Measurements from ENCODE around the gene DDX4. TPM values are rescaled to one million over a fixed set of nuclear protein-coding genes. Genes with fewer than 3 reads are reported as not detected.
"Not testable (repeated sequence)": the region's sequence is repeated elsewhere in the genome, so short reads cannot be mapped to it uniquely, and the experiment has no call there.

DDX4 gene
- under 1 TPM; 0.23 to 0.61 TPM for total RNA-seq

DNA sequence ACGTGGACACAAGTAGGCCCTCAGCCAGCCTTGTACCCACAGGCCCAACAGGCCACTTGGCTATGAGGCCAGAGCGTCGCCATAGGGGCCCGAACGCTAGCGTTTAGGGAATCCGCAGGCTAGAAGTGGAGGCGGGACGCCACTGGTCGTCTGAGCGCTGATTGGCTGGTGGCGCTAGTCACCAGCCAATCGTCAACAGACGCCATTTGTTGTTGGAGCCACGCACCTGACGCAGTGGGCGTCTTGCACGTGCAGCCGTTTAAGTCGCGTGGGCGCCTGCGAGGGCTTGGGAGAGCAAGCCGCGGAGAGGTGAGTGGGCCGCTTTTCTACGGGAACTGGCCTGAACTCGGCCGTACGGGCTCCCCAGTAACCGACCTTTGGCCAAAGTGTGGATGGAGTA, at the start of gene DDX4:
TSS of gene DDX4 (plus strand) at position 269 of the 400 bp plus-strand sequence. CDS start 903 bp downstream, outside the sequence.
- H3K9me3 Mint-ChIP-seq (ENCODE audit: insufficient read depth): no peaks in the 10 kb centered on the region
- CTCF ChIA-PET: no interaction called here
- ATAC-seq: no peak

GRCh38 chr5:55691265-55692105, 46.4 kb upstream of the DDX4 start:
- DNase-seq (no peak), ATAC-seq (peak; percentile 53)
- Mint-ChIP-seq H3K27ac (no peak overlapping the region), H3K36me3 (ENCODE audit: low read depth) (peaks cover 9% of the 10 kb centered on the region), H3K9me3 (ENCODE audit: insufficient read depth) (no peaks in the 10 kb centered on the region), H3K27me3 (ENCODE audit: low read depth) (no peaks in the 10 kb centered on the region), H3K4me1 (ENCODE audit: low read depth) (peaks cover 3% of the 10 kb centered on the region), H3K4me3 (no peak overlapping the region)
- POLR2A ChIA-PET: no interaction called here
- CTCF ChIA-PET: interaction anchor here (0.8 to 3.3 kb wide), 52 partner anchors 10 to 519 kb away, joined by 3 to 32 read pairs (median 4); partner anchors contain the start of genes DHX29 and MTREX

More for the DNA sequence above, at the start of gene DDX4:
- H3K27ac Mint-ChIP-seq: no peak within 1 kb of the TSS
- no peak for DNase-seq
- no peaks in the 10 kb centered on the region for H3K4me1 Mint-ChIP-seq (ENCODE audit: low read depth)
- H3K27me3 Mint-ChIP-seq (ENCODE audit: low read depth): peaks cover 7% of the 10 kb centered on the region
- H3K4me3 Mint-ChIP-seq: no peak within 1 kb of the TSS
- no peaks in the 10 kb centered on the region for H3K36me3 Mint-ChIP-seq (ENCODE audit: low read depth)
- POLR2A ChIA-PET: no interaction called here

GRCh38 chr5:55692106-55692417, 45.8 kb upstream of the DDX4 start:
- ATAC-seq: no peak
- POLR2A ChIA-PET: no interaction called here

DNA sequence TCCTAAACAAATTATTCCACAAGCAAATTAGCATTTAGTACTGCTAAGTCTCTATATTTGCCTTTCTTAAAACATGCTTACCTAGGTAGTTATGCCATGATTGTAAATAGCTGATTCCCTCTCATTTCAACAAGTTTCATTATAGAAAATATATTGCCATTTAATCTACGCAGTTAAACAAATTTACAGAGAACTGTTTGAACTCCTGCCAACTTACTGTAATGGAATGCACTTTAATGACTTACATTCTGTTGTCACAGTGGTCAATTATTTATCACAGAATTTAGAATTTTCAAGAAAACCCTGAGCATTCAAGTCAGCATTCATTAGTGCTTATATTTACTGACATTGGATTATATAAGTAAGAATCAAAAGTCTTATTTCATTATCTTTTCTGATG, 45.4 kb upstream of the DDX4 start:
- H3K36me3 Mint-ChIP-seq (ENCODE audit: low read depth): peaks cover 13% of the 10 kb centered on the region
- DNase-seq (no peak), ATAC-seq (no peak)
- H3K4me1 Mint-ChIP-seq (ENCODE audit: low read depth): peaks cover 3% of the 10 kb centered on the region
- no peak overlapping the region for H3K4me3 Mint-ChIP-seq
- POLR2A ChIA-PET: no interaction called here
- no peaks in the 10 kb centered on the region for H3K27me3 Mint-ChIP-seq (ENCODE audit: low read depth)
- H3K27ac Mint-ChIP-seq: no peak overlapping the region
- CTCF ChIA-PET: interaction anchor here (0.8 to 3.3 kb wide), 47 partner anchors 9 to 520 kb away, joined by 3 to 32 read pairs (median 5); partner anchors contain the start of genes DHX29 and MTREX
- H3K9me3 Mint-ChIP-seq (ENCODE audit: insufficient read depth): no peaks in the 10 kb centered on the region

More at GRCh38 chr5:55692106-55692417, 45.8 kb upstream of the DDX4 start:
- no peaks in the 10 kb centered on the region for H3K27me3 Mint-ChIP-seq (ENCODE audit: low read depth)
- no peak overlapping the region for H3K27ac Mint-ChIP-seq
- CTCF ChIA-PET: interaction anchor here (0.8 to 3.3 kb wide), 52 partner anchors 9 to 520 kb away, joined by 3 to 32 read pairs (median 4); partner anchors contain the start of genes DHX29 and MTREX
- H3K9me3 Mint-ChIP-seq (ENCODE audit: insufficient read depth): no peaks in the 10 kb centered on the region
- peaks cover 10% of the 10 kb centered on the region for H3K36me3 Mint-ChIP-seq (ENCODE audit: low read depth)
- no peak overlapping the region for H3K4me3 Mint-ChIP-seq
- H3K4me1 Mint-ChIP-seq (ENCODE audit: low read depth): peaks cover 3% of the 10 kb centered on the region
- DNase-seq: no peak

DNA sequence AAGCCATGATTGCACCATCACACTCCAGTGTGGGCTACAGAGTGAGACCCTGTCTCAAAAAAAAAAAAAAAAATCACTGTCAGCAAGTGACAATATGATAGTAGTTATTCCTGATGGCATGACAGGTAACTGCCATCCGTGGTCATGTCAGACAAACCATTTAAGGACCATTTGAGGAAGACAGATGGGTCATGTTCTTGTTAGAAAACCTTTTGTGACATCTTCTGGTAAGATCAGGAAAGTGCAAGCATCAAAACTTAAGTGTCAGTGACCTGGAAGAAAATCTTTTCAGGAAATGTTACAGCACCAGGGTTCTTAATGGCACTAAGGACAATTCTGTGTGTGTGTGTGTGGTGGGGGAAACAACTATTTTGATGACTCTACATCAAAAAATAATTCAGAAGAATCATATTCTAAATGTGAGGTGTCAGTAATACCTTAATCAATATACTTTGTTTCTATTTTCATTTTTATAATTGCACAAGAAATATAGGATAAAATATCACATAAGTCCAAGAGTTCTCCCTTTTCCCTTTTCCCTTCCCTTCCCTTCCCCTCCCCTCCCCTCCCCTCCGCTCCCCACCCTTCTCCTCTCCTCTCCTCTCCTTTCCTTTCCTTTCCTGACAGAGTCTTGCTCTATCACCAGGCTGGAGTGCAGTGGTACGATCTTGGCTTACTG, 43.6 kb upstream of the DDX4 start:
- peaks cover 14% of the 10 kb centered on the region for H3K36me3 Mint-ChIP-seq (ENCODE audit: low read depth)
- ChIA-PET POLR2A (no interaction called here), CTCF (interaction anchor here (0.6 to 3.3 kb wide), 4 partner anchors 289 to 876 kb away, joined by 3 to 32 read pairs (median 14); no protein-coding TSS in a partner anchor)
- no peaks in the 10 kb centered on the region for H3K27me3 Mint-ChIP-seq (ENCODE audit: low read depth)
- DNase-seq (no peak), ATAC-seq (no peak)
- H3K27ac Mint-ChIP-seq: no peak overlapping the region
- no peaks in the 10 kb centered on the region for H3K9me3 Mint-ChIP-seq (ENCODE audit: insufficient read depth)
- peaks cover 3% of the 10 kb centered on the region for H3K4me1 Mint-ChIP-seq (ENCODE audit: low read depth)
- H3K4me3 Mint-ChIP-seq: no peak overlapping the region

DNA sequence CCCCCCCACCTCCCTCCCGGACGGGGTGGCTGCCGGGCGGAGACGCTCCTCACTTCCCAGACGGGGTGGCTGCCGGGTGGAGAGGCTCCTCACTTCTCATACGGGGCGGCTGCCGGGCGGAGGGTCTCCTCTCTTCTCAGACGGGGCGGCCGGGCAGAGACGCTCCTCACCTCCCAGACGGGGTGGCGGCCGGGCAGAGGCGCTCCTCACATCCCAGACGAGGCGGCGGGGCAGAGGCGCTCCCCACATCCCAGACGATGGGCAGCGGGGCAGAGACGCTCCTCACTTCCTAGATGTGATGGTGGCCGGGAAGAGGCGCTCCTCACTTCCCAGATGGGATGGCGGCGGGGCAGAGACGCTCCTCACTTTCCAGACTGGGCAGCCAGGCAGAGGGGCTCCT, 41.2 kb upstream of the DDX4 start:
- H3K9me3 Mint-ChIP-seq (ENCODE audit: insufficient read depth); ATAC-seq; CTCF ChIA-PET; POLR2A ChIA-PET; H3K4me1 Mint-ChIP-seq (ENCODE audit: low read depth); H3K27me3 Mint-ChIP-seq (ENCODE audit: low read depth); H3K4me3 Mint-ChIP-seq; DNase-seq; H3K27ac Mint-ChIP-seq: not testable (repeated sequence)
- H3K36me3 Mint-ChIP-seq (ENCODE audit: low read depth): peaks cover 18% of the 10 kb centered on the region

GRCh38 chr5:55699041-55699688, 38.7 kb upstream of the DDX4 start:
- Mint-ChIP-seq H3K4me1 (ENCODE audit: low read depth) (peaks cover 5% of the 10 kb centered on the region), H3K27me3 (ENCODE audit: low read depth) (no peaks in the 10 kb centered on the region), H3K27ac (no peak overlapping the region), H3K4me3 (no peak overlapping the region), H3K9me3 (ENCODE audit: insufficient read depth) (no peaks in the 10 kb centered on the region), H3K36me3 (ENCODE audit: low read depth) (peaks cover 25% of the 10 kb centered on the region)
- ChIA-PET CTCF (interaction anchor here (0.6 to 1.1 kb wide), 2 partner anchors 293 to 527 kb away, joined by 3 read pairs; no protein-coding TSS in a partner anchor), POLR2A (no interaction called here)
- DNase-seq: no peak
- no peak for ATAC-seq

DNA sequence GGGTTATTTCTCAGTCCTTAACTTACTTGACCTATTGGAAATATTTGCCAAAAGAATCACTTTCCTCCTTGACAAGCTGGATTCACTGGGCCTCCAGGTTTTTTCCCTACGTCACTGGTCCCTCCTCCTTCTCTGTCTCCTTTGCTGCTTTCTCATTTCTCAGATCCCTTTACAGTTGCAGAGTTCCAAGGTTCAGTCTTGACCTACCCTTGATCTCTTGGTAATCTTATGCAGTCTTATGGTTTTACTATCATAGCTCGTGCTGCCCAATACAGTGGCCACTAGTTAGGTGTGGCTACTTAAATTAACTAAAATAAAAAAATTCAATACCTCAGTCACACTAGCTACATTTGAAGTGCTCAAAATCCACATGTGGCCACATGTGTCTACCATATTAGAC, 37.1 kb upstream of the DDX4 start:
- POLR2A ChIA-PET: interaction anchor here (1.2 kb wide), 1 partner anchor 11 kb away, joined by 3 read pairs; no protein-coding TSS in a partner anchor
- H3K4me3 Mint-ChIP-seq: no peak overlapping the region
- ATAC-seq: no peak
- H3K9me3 Mint-ChIP-seq (ENCODE audit: insufficient read depth): no peaks in the 10 kb centered on the region
- H3K4me1 Mint-ChIP-seq (ENCODE audit: low read depth): peaks cover 5% of the 10 kb centered on the region
- H3K27me3 Mint-ChIP-seq (ENCODE audit: low read depth): no peaks in the 10 kb centered on the region
- H3K36me3 Mint-ChIP-seq (ENCODE audit: low read depth): peaks cover 24% of the 10 kb centered on the region
- no peak for DNase-seq
- no peak overlapping the region for H3K27ac Mint-ChIP-seq
- CTCF ChIA-PET: interaction anchor here (0.9 to 1.9 kb wide), 5 partner anchors 9 to 500 kb away, joined by 3 to 13 read pairs (median 3); partner anchors contain the start of gene DHX29

DNA sequence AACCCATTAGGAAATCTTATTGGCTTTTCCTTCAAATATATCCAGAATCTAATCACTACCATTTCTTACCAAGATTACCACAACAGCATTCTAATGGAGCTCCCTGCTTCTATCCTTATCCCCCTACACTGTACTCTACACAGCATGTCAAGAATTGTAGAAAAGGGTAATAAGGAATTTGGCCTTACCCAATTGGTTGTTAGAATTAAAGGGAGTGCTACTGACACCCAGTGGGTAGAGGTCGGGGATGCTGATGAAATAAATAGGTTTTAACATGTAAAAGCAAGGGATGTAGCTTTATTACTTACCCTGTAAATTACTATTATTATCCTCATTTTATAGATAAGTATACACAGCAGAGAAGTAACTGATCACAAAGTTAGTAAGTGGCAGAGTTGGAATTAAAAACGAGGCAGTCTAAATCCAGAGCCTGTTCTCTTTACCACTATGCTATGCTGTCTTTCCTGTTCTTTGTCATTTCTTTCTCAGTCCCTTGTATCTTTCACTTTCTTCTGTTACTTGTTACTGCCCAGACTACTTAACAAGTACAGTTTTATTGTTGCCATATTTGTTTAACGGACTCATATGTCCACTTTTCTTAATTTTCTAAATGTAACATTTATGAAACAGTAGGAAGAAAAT, 36.3 kb upstream of the DDX4 start:
- Mint-ChIP-seq H3K36me3 (ENCODE audit: low read depth) (peaks cover 29% of the 10 kb centered on the region), H3K4me3 (no peak overlapping the region), H3K27ac (no peak overlapping the region), H3K4me1 (ENCODE audit: low read depth) (peaks cover 5% of the 10 kb centered on the region), H3K9me3 (ENCODE audit: insufficient read depth) (no peaks in the 10 kb centered on the region), H3K27me3 (ENCODE audit: low read depth) (no peaks in the 10 kb centered on the region)
- POLR2A ChIA-PET: interaction anchor here (1.2 kb wide), 1 partner anchor 10 kb away, joined by 3 read pairs; no protein-coding TSS in a partner anchor
- CTCF ChIA-PET: interaction anchor here (0.9 to 1.9 kb wide), 5 partner anchors 10 to 499 kb away, joined by 3 to 13 read pairs (median 3); partner anchors contain the start of gene DHX29
- DNase-seq (no peak), ATAC-seq (no peak)

- Mint-ChIP-seq H3K9me3 (ENCODE audit: insufficient read depth) (no peaks in the 10 kb centered on the region), H3K27me3 (ENCODE audit: low read depth) (no peaks in the 10 kb centered on the region), H3K36me3 (ENCODE audit: low read depth) (peaks cover 22% of the 10 kb centered on the region), H3K27ac (no peak overlapping the region), H3K4me3 (no peak overlapping the region), H3K4me1 (ENCODE audit: low read depth) (peaks cover 5% of the 10 kb centered on the region)
- ChIA-PET POLR2A (no interaction called here), CTCF (interaction anchor here (1.4 to 1.5 kb wide), 2 partner anchors 11 to 359 kb away, joined by 3 to 7 read pairs; no protein-coding TSS in a partner anchor)
- ATAC-seq (no peak), DNase-seq (no peak)
These were observed 35.1 kb upstream of the DDX4 start for GRCh38 chr5:55702598-55703345.

Measured in activated CD8-positive, alpha-beta T cell treated with anti-CD3 and anti-CD28 coated beads, Interleukin-2, amount 10 ng/mL, durations not matched to agents 7 days and 5 days (primary cell).